ENCODE results near the gene KNG1. TPM values are rescaled to one million over a fixed set of nuclear protein-coding genes. Genes with fewer than 3 reads are reported as not detected.

KNG1 gene
- total and polyA plus RNA-seq, 10 of the 15 experiments (the other 5 are each of a cell fraction or from before 2014, with no cell fraction given) = 0.21 TPM; not detected in 9

- ChIA-PET SMC1A (ENCODE audit: uncharacterized antibody, unreplicated experiment) (no interaction called here), CTCF (no interaction called here), POLR2A (no interaction called here), RAD21 (ENCODE audit: unreplicated experiment) (no interaction called here)
- intact Hi-C loops (cut with micrococcal nuclease; ENCODE audit: unreplicated experiment) (no loop called here), in situ Hi-C loops (cut with MboI) (loop anchor here (25.0 kb wide), 1 partner anchor 839 kb away; the partner anchor contains the start of gene TRA2B)
- Histone ChIP-seq H3K9me3 (replicated peaks; ENCODE audit: control insufficient read depth, insufficient read depth, low read length) (no peaks in the 10 kb centered on the region), H3K4me2 (ENCODE audit: control insufficient read depth, insufficient read depth) (no peak overlapping the region), H3K4me1 (ENCODE audit: control insufficient read depth, insufficient read depth, low read length) (peaks cover 5% of the 10 kb centered on the region; the same call in 1 of the 2 replicates), H3K79me2 (ENCODE audit: control insufficient read depth, insufficient read depth, low read length) (no peaks in the 10 kb centered on the region), H3K36me3 (ENCODE audit: control insufficient read depth in 2 of 2, insufficient read depth in 2 of 2, low read length in 1 of 2) (no peaks in the 10 kb centered on the region), H4K20me1 (ENCODE audit: control insufficient read depth, insufficient read depth) (no peaks in the 10 kb centered on the region), H3K4me3 (no peak overlapping the region), H3K9ac (ENCODE audit: control insufficient read depth, insufficient read depth, low read length) (no peak overlapping the region), H3K27me3 (replicated peaks in 1 of 2; ENCODE audit: control insufficient read depth in 2 of 2, insufficient read depth in 2 of 2, low read length in 1 of 2) (no peaks in the 10 kb centered on the region), H2AFZ (ENCODE audit: control insufficient read depth, low read depth, low read length) (no peak overlapping the region), H3K27ac (ENCODE audit: control insufficient read depth, insufficient read depth) (no peak overlapping the region)
- BruUV-seq (replicated peaks) = no TSS peak
- TF ChIP-seq NFYA (IDR thresholded peaks at IDR 0.05; ENCODE audit: borderline replicate concordance, low read depth, low read length) (no peak), RCOR1 (conservative IDR thresholded peaks at IDR 0.05; ENCODE audit: low read depth, low read length) (no peak), ZBTB33 (IDR thresholded peaks at IDR 0.05) (no peak), NR2F1 (conservative IDR thresholded peaks at IDR 0.05) (no peak), NFXL1 (IDR thresholded peaks at IDR 0.05; ENCODE audit: borderline replicate concordance) (no peak), ZSCAN29 (IDR thresholded peaks at IDR 0.05) (no peak)
- no peak for DNase-seq (ENCODE audit: low read depth, low spot score)
- no peak for ATAC-seq
- 54% methylated on average over 8 of the region's 8 CpGs for WGBS (ENCODE audit: insufficient coverage, insufficient replicate concordance, low lambda C conversion rate, missing lambda C conversion rate)
- no peak for FAIRE-seq
These were observed 58.8 kb downstream of the KNG1 start for GRCh38 chr3:186775999-186776398.

GRCh38 chr3:186779204-186779603 lies 62.0 kb downstream of the KNG1 start:
- Histone ChIP-seq H3K27me3 (replicated peaks in 1 of 2; ENCODE audit: control insufficient read depth in 2 of 2, insufficient read depth in 2 of 2, low read length in 1 of 2) (no peaks in the 10 kb centered on the region), H3K9me3 (replicated peaks; ENCODE audit: control insufficient read depth, insufficient read depth, low read length) (no peaks in the 10 kb centered on the region), H3K27ac (ENCODE audit: control insufficient read depth, insufficient read depth) (no peak overlapping the region), H3K79me2 (ENCODE audit: control insufficient read depth, insufficient read depth, low read length) (peaks cover 16% of the 10 kb centered on the region), H3K4me2 (ENCODE audit: control insufficient read depth, insufficient read depth) (no peak overlapping the region), H3K4me3 (no peak overlapping the region), H3K4me1 (ENCODE audit: control insufficient read depth, insufficient read depth, low read length) (no peaks in the 10 kb centered on the region), H4K20me1 (ENCODE audit: control insufficient read depth, insufficient read depth) (peaks cover 3% of the 10 kb centered on the region; the same call in 1 of the 2 replicates), H2AFZ (ENCODE audit: control insufficient read depth, low read depth, low read length) (no peak overlapping the region), H3K36me3 (ENCODE audit: control insufficient read depth in 2 of 2, insufficient read depth in 2 of 2, low read length in 1 of 2) (peaks cover 0 to under 1% of the 10 kb centered on the region in 2 experiments; a peak in 2 of 4 replicates), H3K9ac (ENCODE audit: control insufficient read depth, insufficient read depth, low read length) (no peak overlapping the region)
- ChIA-PET CTCF (no interaction called here), POLR2A (no interaction called here), RAD21 (ENCODE audit: unreplicated experiment) (no interaction called here), SMC1A (ENCODE audit: uncharacterized antibody, unreplicated experiment) (interaction anchor here (0.6 to 0.7 kb wide), 2 partner anchors 10 to 37 kb away, joined by 3 to 4 read pairs; no protein-coding TSS in a partner anchor)
- no peak for TF ChIP-seq BCLAF1 (IDR thresholded peaks at IDR 0.05)
- TF ChIP-seq CEBPB (IDR thresholded peaks at IDR 0.05; ENCODE audit: borderline replicate concordance in 1 of 2, low read depth in 2 of 2, low read length in 2 of 2) = no peak
- no peak for TF ChIP-seq SIX5 (IDR thresholded peaks at IDR 0.05; ENCODE audit: low read depth, low read length, severe bottlenecking)
- TF ChIP-seq CREM (IDR thresholded peaks at IDR 0.05; ENCODE audit: low read depth) = no peak
- TF ChIP-seq ZZZ3 (IDR thresholded peaks at IDR 0.05; ENCODE audit: control insufficient read depth, insufficient read length, low read depth) = no peak
- no peak for TF ChIP-seq SPI1 (IDR thresholded peaks at IDR 0.05; ENCODE audit: borderline replicate concordance, insufficient read depth, low read depth, low read length)
- TF ChIP-seq ZNF274 (IDR thresholded peaks at IDR 0.05; ENCODE audit: insufficient read depth, insufficient read length) = no peak
- BruUV-seq (replicated peaks) = no TSS peak
- FAIRE-seq = no peak
- intact Hi-C loops (cut with micrococcal nuclease; ENCODE audit: unreplicated experiment) = no loop called here
- in situ Hi-C loops (cut with MboI) = loop anchor here (25.0 kb wide), 1 partner anchor 842 kb away; the partner anchor contains the start of gene TRA2B
- DNase-seq (ENCODE audit: low read depth, low spot score) = no peak
- 87% methylated on average over 5 of the region's 5 CpGs for WGBS (ENCODE audit: insufficient coverage, insufficient replicate concordance, low lambda C conversion rate, missing lambda C conversion rate)
- no peak for ATAC-seq

Data from GM12878 (cell line).